IPS-NIHi7 (cell line): ENCODE measurements around the gene TLR1.
"Not testable (repeated sequence)": the region's sequence is repeated elsewhere in the genome, so short reads cannot be mapped to it uniquely, and the experiment has no call there.

ENCODE experiments used
- DNase-seq: peaks from one replicate; pipeline ENCODE4 v3.0.0; 2012; ENCODE audit warnings: mixed read lengths; ENCODE audit errors: extremely low spot score

Gene TLR1

GRCh38 chr4:38805530-38806145 lies 1.0 kb upstream of the TLR1 start:
- DNase-seq = no peak

- DNase-seq = no peak
Measured at GRCh38 chr4:38803833-38804653, 548 bp downstream of the TLR1 start.

GRCh38 chr4:38802561-38803355 lies 1.8 kb downstream of the TLR1 start:
- no peak for DNase-seq

GRCh38 chr4:38800961-38801450 lies 3.6 kb downstream of the TLR1 start:
- no peak for DNase-seq

- DNase-seq = no peak
Measured at GRCh38 chr4:38800366-38800765, 4.2 kb downstream of the TLR1 start.

- no peak for DNase-seq
Measured at GRCh38 chr4:38795087-38795486, 9.5 kb downstream of the TLR1 start.

GRCh38 chr4:38794051-38794450 lies 10.5 kb downstream of the TLR1 start:
- DNase-seq = no peak

GRCh38 chr4:38791010-38791409 lies 13.6 kb downstream of the TLR1 start:
- no peak for DNase-seq

GRCh38 chr4:38788317-38788716 lies 16.3 kb downstream of the TLR1 start:
- DNase-seq = no peak

- no peak for DNase-seq
Measured at GRCh38 chr4:38787693-38788092, 16.9 kb downstream of the TLR1 start.

GRCh38 chr4:38785901-38786402 lies 18.6 kb downstream of the TLR1 start:
- DNase-seq = no peak

GRCh38 chr4:38785041-38785790 lies 19.4 kb downstream of the TLR1 start:
- no peak for DNase-seq

- DNase-seq = no peak
Measured at GRCh38 chr4:38784141-38784540, 20.4 kb downstream of the TLR1 start.

- DNase-seq = no peak
Measured at GRCh38 chr4:38783109-38783460, 21.5 kb downstream of the TLR1 start.

- peak; percentile 63 for DNase-seq
Measured at GRCh38 chr4:38782452-38783108, 22.0 kb downstream of the TLR1 start, which contains the start of gene TLR10. Gene TLR10 (minus strand): TSS chr4:38782990. CDS start chr4:38775590, 7,400 bp downstream.

GRCh38 chr4:38781854-38782261 lies 22.7 kb downstream of the TLR1 start:
- DNase-seq = no peak

GRCh38 chr4:38780833-38781484 lies 23.6 kb downstream of the TLR1 start:
- no peak for DNase-seq

- no peak for DNase-seq
Measured at GRCh38 chr4:38779790-38780189, 24.8 kb downstream of the TLR1 start.

GRCh38 chr4:38777925-38778324 lies 26.7 kb downstream of the TLR1 start:
- DNase-seq = not testable (repeated sequence)

- DNase-seq = no peak
Measured at GRCh38 chr4:38775326-38775725, 29.3 kb downstream of the TLR1 start.
